Stimulated activated CD8-positive, alpha-beta memory T cell treated with anti-CD3 and anti-CD28 coated beads, Interleukin-12 subunit alpha, Interleukin-12 subunit beta, amount 100 ng/mL, for 24 hours (primary cell): ENCODE measurements around the gene ARHGEF28.

Source experiments
- DNase-seq: peaks from one replicate; pipeline ENCODE4 v3.0.0-alpha.2; 2020; ENCODE audit errors: extremely low read depth

The ARHGEF28 gene

GRCh38 chr5:73938280-73938937, 312.4 kb downstream of the ARHGEF28 start:
- DNase-seq = no peak

- DNase-seq = no peak
Observed at GRCh38 chr5:73938938-73939320, 312.9 kb downstream of the ARHGEF28 start.

- DNase-seq = no peak
Observed at GRCh38 chr5:73939557-73939956, 313.6 kb downstream of the ARHGEF28 start.

GRCh38 chr5:73940026-73940425, 314.0 kb downstream of the ARHGEF28 start:
- DNase-seq = no peak

GRCh38 chr5:73940801-73941200, 314.8 kb downstream of the ARHGEF28 start:
- no peak for DNase-seq

- no peak for DNase-seq
Observed at GRCh38 chr5:73942783-73943182, 316.8 kb downstream of the ARHGEF28 start.

- DNase-seq = no peak
Observed at GRCh38 chr5:73943397-73943796, 317.4 kb downstream of the ARHGEF28 start.

GRCh38 chr5:73944581-73944980, 318.6 kb downstream of the ARHGEF28 start:
- DNase-seq = no peak

- DNase-seq = no peak
Observed at GRCh38 chr5:73945505-73945904, 319.5 kb downstream of the ARHGEF28 start.

GRCh38 chr5:73946278-73946677, 320.3 kb downstream of the ARHGEF28 start:
- DNase-seq = no peak

GRCh38 chr5:73946919-73947602, 321.1 kb downstream of the ARHGEF28 start:
- DNase-seq = no peak

- no peak for DNase-seq
Observed at GRCh38 chr5:73947906-73948640, 322.1 kb downstream of the ARHGEF28 start.

GRCh38 chr5:73948720-73949119, 322.7 kb downstream of the ARHGEF28 start:
- no peak for DNase-seq

- no peak for DNase-seq
Observed at GRCh38 chr5:73950441-73950873, 324.5 kb downstream of the ARHGEF28 start.

- DNase-seq = no peak
Observed at GRCh38 chr5:73950912-73951430, 325.0 kb downstream of the ARHGEF28 start.

- DNase-seq = no peak
Observed at GRCh38 chr5:73952872-73953271, 326.9 kb downstream of the ARHGEF28 start.

GRCh38 chr5:73954381-73954780, 328.4 kb downstream of the ARHGEF28 start:
- no peak for DNase-seq

- DNase-seq = no peak
Observed at GRCh38 chr5:73955271-73955846, 329.4 kb downstream of the ARHGEF28 start.

- DNase-seq = no peak
Observed at GRCh38 chr5:73957397-73958001, 331.5 kb downstream of the ARHGEF28 start.

GRCh38 chr5:73958037-73958436, 332.0 kb downstream of the ARHGEF28 start:
- DNase-seq = no peak

- no peak for DNase-seq
Observed at GRCh38 chr5:73960023-73960422, 334.0 kb downstream of the ARHGEF28 start.

GRCh38 chr5:73960426-73960825, 334.4 kb downstream of the ARHGEF28 start:
- DNase-seq = no peak
